Panc1 (cell line): Measurements from ENCODE around the gene FARS2.

ENCODE experiments used
- TCF7L2 ChIP-seq: IDR thresholded peaks from 2 replicates; pipeline ENCODE4 v1.6.1; 2011; ENCODE audit warnings: mild to moderate bottlenecking, low read depth, low read length, inconsistent platforms
- TF ChIP-seq, protein P1 (sequence below): fragments of 450-650 bp; IDR thresholded peaks from 2 replicates; pipeline ENCODE4 v1.5.1; 2017; ENCODE audit warnings: mild to moderate bottlenecking
- TF ChIP-seq, protein P2 (sequence below), 2 experiments: IDR thresholded peaks; 2 replicates each; pipeline ENCODE4 v1.6.1; 2011 to 2012; ENCODE audit warnings: low read depth in 2 of 2, control low read depth in 1 of 2, low read length in 1 of 2, mild to moderate bottlenecking in 1 of 2, moderate library complexity in 1 of 2; ENCODE audit not compliant: insufficient read depth in 1 of 2

DNA sequence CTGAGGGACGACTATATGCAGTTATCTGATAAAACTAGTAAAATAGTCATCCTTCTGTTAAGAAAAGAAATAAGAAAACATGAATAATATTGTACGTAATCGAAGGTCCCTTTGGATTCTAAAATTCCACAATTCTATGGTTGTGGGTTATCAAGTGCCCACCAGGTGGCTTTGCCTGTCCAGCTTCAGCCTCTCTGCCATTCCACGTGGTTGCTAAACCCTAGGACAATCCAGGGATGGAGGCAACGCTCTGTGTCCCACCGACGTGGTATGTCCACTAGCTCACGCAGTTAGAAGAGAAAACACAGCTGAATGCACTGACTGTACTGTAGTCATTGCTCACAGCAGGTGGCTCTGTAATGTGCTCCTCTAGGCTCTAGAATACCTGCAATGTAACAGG, 349.3 kb downstream of the FARS2 start:
- TF ChIP-seq TCF7L2, result no peak
- TF ChIP-seq, protein P1, sequence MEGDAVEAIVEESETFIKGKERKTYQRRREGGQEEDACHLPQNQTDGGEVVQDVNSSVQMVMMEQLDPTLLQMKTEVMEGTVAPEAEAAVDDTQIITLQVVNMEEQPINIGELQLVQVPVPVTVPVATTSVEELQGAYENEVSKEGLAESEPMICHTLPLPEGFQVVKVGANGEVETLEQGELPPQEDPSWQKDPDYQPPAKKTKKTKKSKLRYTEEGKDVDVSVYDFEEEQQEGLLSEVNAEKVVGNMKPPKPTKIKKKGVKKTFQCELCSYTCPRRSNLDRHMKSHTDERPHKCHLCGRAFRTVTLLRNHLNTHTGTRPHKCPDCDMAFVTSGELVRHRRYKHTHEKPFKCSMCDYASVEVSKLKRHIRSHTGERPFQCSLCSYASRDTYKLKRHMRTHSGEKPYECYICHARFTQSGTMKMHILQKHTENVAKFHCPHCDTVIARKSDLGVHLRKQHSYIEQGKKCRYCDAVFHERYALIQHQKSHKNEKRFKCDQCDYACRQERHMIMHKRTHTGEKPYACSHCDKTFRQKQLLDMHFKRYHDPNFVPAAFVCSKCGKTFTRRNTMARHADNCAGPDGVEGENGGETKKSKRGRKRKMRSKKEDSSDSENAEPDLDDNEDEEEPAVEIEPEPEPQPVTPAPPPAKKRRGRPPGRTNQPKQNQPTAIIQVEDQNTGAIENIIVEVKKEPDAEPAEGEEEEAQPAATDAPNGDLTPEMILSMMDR, result no peak
- TF ChIP-seq, protein P2, sequence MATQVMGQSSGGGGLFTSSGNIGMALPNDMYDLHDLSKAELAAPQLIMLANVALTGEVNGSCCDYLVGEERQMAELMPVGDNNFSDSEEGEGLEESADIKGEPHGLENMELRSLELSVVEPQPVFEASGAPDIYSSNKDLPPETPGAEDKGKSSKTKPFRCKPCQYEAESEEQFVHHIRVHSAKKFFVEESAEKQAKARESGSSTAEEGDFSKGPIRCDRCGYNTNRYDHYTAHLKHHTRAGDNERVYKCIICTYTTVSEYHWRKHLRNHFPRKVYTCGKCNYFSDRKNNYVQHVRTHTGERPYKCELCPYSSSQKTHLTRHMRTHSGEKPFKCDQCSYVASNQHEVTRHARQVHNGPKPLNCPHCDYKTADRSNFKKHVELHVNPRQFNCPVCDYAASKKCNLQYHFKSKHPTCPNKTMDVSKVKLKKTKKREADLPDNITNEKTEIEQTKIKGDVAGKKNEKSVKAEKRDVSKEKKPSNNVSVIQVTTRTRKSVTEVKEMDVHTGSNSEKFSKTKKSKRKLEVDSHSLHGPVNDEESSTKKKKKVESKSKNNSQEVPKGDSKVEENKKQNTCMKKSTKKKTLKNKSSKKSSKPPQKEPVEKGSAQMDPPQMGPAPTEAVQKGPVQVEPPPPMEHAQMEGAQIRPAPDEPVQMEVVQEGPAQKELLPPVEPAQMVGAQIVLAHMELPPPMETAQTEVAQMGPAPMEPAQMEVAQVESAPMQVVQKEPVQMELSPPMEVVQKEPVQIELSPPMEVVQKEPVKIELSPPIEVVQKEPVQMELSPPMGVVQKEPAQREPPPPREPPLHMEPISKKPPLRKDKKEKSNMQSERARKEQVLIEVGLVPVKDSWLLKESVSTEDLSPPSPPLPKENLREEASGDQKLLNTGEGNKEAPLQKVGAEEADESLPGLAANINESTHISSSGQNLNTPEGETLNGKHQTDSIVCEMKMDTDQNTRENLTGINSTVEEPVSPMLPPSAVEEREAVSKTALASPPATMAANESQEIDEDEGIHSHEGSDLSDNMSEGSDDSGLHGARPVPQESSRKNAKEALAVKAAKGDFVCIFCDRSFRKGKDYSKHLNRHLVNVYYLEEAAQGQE (IDR thresholded peaks at IDR 0.05; ENCODE audit: insufficient read depth in 1 of 2, low read depth in 2 of 2, low read length in 1 of 2), result no peak
